SK-N-SH (cell line): ENCODE results near the gene RAPSN. TPM values are rescaled to one million over a fixed set of nuclear protein-coding genes. Genes with fewer than 3 reads are reported as not detected.

Experiments used
- CTCF ChIA-PET: fragments of 300-600, 350-600 bp; formaldehyde crosslinking; extraction: SDS; loops from one replicate; lab custom pipeline; 2021; lab: Yijun Ruan, JAX
- POLR2A ChIA-PET: fragments of 350-600 bp; sonication (Branson Sonifier 250); formaldehyde crosslinking; extraction: SDS; loops from one replicate; lab custom pipeline; 2020; ENCODE audit warnings: antibody characterized with exemption, inconsistent platforms; lab: Yijun Ruan, JAX
- DNase-seq: peaks from one replicate; pipeline ENCODE4 v3.0.0; 2012
- H2AFZ ChIP-seq: fragments of 200-600 bp; sonication (generic); 2 replicates; pipeline ENCODE4 v1.8.1; 2016; ENCODE audit warnings: antibody characterized with exemption, mild to moderate bottlenecking, low read depth
- H3F3A ChIP-seq: fragments of 200-600 bp; sonication (generic); replicated peaks from 2 replicates; pipeline ENCODE3; 2016; ENCODE audit warnings: antibody characterized with exemption, mild to moderate bottlenecking; ENCODE audit not compliant: insufficient read depth
- H3K27ac ChIP-seq, 2 experiments: fragments of 200-500 bp in 1 of 2; fragments of 200-600 bp in 1 of 2; sonication (Bioruptor generic) in 1 of 2; sonication (generic), shearing (Covaris generic) in 1 of 2; 2 replicates each; pipeline versions ENCODE4 v1.5.1 to v1.6.1; 2014 to 2016; ENCODE audit warnings: low read depth in 2 of 2, inconsistent platforms in 1 of 2, low read length in 1 of 2, mild to moderate bottlenecking in 1 of 2, mixed read lengths in 1 of 2
- H3K27me3 ChIP-seq: fragments of 200-600 bp; sonication (generic), shearing (Covaris generic); 2 replicates; pipeline ENCODE4 v1.6.1; 2016; ENCODE audit warnings: mixed run types; ENCODE audit not compliant: insufficient read depth
- H3K36me3 ChIP-seq, 2 experiments: fragments of 200-500 bp in 1 of 2; fragments of 200-600 bp in 1 of 2; sonication (Bioruptor generic) in 1 of 2; sonication (generic) in 1 of 2; replicated peaks in 1 of 2; 2 replicates each; pipeline versions ENCODE3 to v1.5.1; 2014 to 2016; ENCODE audit warnings: low read length in 1 of 2, mild to moderate bottlenecking in 1 of 2; ENCODE audit not compliant: insufficient read depth in 2 of 2, control insufficient read depth in 1 of 2
- H3K4me1 ChIP-seq, 2 experiments: fragments of 200-500 bp in 1 of 2; fragments of 200-600 bp in 1 of 2; sonication (Bioruptor generic) in 1 of 2; sonication (generic), shearing (Covaris generic) in 1 of 2; 2 replicates each; pipeline versions ENCODE4 v1.5.1 to v1.6.1; 2014 to 2016; ENCODE audit warnings: low read depth in 1 of 2, low read length in 1 of 2, mixed run types in 1 of 2; ENCODE audit not compliant: insufficient read depth in 2 of 2, control insufficient read depth in 1 of 2
- H3K4me2 ChIP-seq: fragments of 200-600 bp; sonication (generic), shearing (Covaris generic); 2 replicates; pipeline ENCODE4 v1.6.1; 2017; ENCODE audit warnings: mixed run types
- H3K4me3 ChIP-seq, 2 experiments: fragments of 200-500 bp in 1 of 2; fragments of 200-600 bp in 1 of 2; sonication (Bioruptor generic) in 1 of 2; sonication (generic), shearing (Covaris generic) in 1 of 2; 2 replicates each; pipeline versions ENCODE4 v1.5.1 to v1.8.1; 2014 to 2016; ENCODE audit warnings: low read depth in 2 of 2, inconsistent platforms in 1 of 2, low read length in 1 of 2, mild to moderate bottlenecking in 1 of 2, mixed read lengths in 1 of 2, moderate library complexity in 1 of 2
- H3K79me2 ChIP-seq: fragments of 200-600 bp; sonication (generic); 2 replicates; pipeline ENCODE4 v1.8.1; 2017; ENCODE audit warnings: mild to moderate bottlenecking; ENCODE audit not compliant: insufficient read depth
- H3K9ac ChIP-seq: fragments of 200-600 bp; sonication (generic); 2 replicates; pipeline ENCODE4 v1.6.1; 2017; ENCODE audit warnings: mixed run types
- H3K9me2 ChIP-seq: fragments of 200-600 bp; sonication (generic); 2 replicates; pipeline ENCODE4 v1.6.1; 2017; ENCODE audit warnings: mixed run types
- H3K9me3 ChIP-seq: fragments of 200-600 bp; sonication (generic); 2 replicates; pipeline ENCODE4 v1.6.1; 2017; ENCODE audit warnings: mixed run types, mild to moderate bottlenecking, moderate library complexity
- H4K20me1 ChIP-seq: fragments of 200-600 bp; sonication (generic); 2 replicates; pipeline ENCODE4 v1.6.1; 2017; ENCODE audit warnings: mild to moderate bottlenecking, mixed run types; ENCODE audit not compliant: insufficient read depth
- CHD2 ChIP-seq: fragments of 150-350 bp; IDR thresholded peaks from 2 replicates; pipeline ENCODE4 v1.6.1; 2018; ENCODE audit warnings: low read length; ENCODE audit not compliant: partially characterized antibody
- CTCF ChIP-seq: fragments of 200-600 bp; sonication (generic); IDR thresholded peaks from 2 replicates; pipeline ENCODE4 v1.6.1; 2017; ENCODE audit warnings: antibody characterized with exemption, mild to moderate bottlenecking, moderate library complexity
- EZH2phosphoT487 ChIP-seq: fragments of 200-600 bp; sonication (generic); IDR thresholded peaks from 2 replicates; pipeline ENCODE4 v1.6.1; 2017; ENCODE audit warnings: low read depth, mixed run types, mild to moderate bottlenecking, antibody characterized with exemption, moderate library complexity, borderline replicate concordance
- FOXJ3 ChIP-seq: sonication (generic); formaldehyde crosslinking; IDR thresholded peaks from 2 replicates; pipeline ENCODE4 v1.5.1; 2020; ENCODE audit warnings: mild to moderate bottlenecking, missing genetic modification reagents
- FOXM1 ChIP-seq: IDR thresholded peaks from 2 replicates; pipeline ENCODE4 v1.4.0; 2012; ENCODE audit warnings: low read depth, mild to moderate bottlenecking
- GABPA ChIP-seq: IDR thresholded peaks from 2 replicates; pipeline ENCODE4 v1.4.0; 2012; ENCODE audit warnings: low read depth, mild to moderate bottlenecking
- GATA2 ChIP-seq: sonication (generic); formaldehyde crosslinking; IDR thresholded peaks from 2 replicates; pipeline ENCODE4 v1.5.0; 2020; ENCODE audit warnings: mild to moderate bottlenecking, missing genetic modification reagents
- MAX ChIP-seq: IDR thresholded peaks from 2 replicates; pipeline ENCODE4 v1.4.0; 2012; ENCODE audit warnings: low read depth
- MEF2A ChIP-seq: IDR thresholded peaks from 2 replicates; pipeline ENCODE4 v1.4.0; 2012; ENCODE audit warnings: low read depth, borderline replicate concordance
- PBX3 ChIP-seq: IDR thresholded peaks from 2 replicates; pipeline ENCODE4; 2012
- POLR2AphosphoS5 ChIP-seq: IDR thresholded peaks from 2 replicates; pipeline ENCODE4 v1.6.1; 2012; ENCODE audit warnings: low read depth, low read length
- RAD21 ChIP-seq: IDR thresholded peaks from 2 replicates; pipeline ENCODE4 v1.6.1; 2012; ENCODE audit warnings: mild to moderate bottlenecking, low read length
- RFX5 ChIP-seq: IDR thresholded peaks from 2 replicates; pipeline ENCODE4 v1.6.1; 2012; ENCODE audit warnings: mild to moderate bottlenecking, improper control_type of control experiment, low read length
- SMC3 ChIP-seq: IDR thresholded peaks from 2 replicates; pipeline ENCODE4 v1.6.1; 2012; ENCODE audit warnings: low read depth, low read length, improper control_type of control experiment
- TCF12 ChIP-seq: IDR thresholded peaks from 2 replicates; pipeline ENCODE4 v1.4.0; 2012
- TEAD4 ChIP-seq: IDR thresholded peaks from 2 replicates; pipeline ENCODE4 v1.4.0; 2012; ENCODE audit warnings: mild to moderate bottlenecking, borderline replicate concordance; ENCODE audit not compliant: insufficient read depth
- USF1 ChIP-seq: IDR thresholded peaks from 2 replicates; pipeline ENCODE4 v1.4.0; 2012; ENCODE audit warnings: low read depth, borderline replicate concordance
- YY1 ChIP-seq: IDR thresholded peaks from 2 replicates; pipeline ENCODE4 v1.4.0; 2012; ENCODE audit warnings: low read depth, mild to moderate bottlenecking
- WGBS: methylation state at CpG from one replicate; pipeline ENCODE4 v1.1.6; 2017; ENCODE audit warnings: low lambda C conversion rate; 5-methylcytosine and 5-hydroxymethylcytosine counted together
- polyA plus RNA-seq, 3 experiments: library from polyadenylated mRNA; depleted of rRNA; stranded (reverse); fragments of >200 nt; gene quantifications; 2 replicates each; pipeline ENCODE4 v1.2.3, GENCODE V29; 2012
- TF ChIP-seq, protein P1 (sequence below): IDR thresholded peaks from 2 replicates; pipeline ENCODE4 v1.6.1; 2012; ENCODE audit warnings: mild to moderate bottlenecking, low read depth, low read length, moderate library complexity

The RAPSN gene
- polyA plus RNA-seq, 1 of the 3 experiments (the other 2 are of a cell fraction), result 0.07 TPM

GRCh38 chr11:47470671-47471070, 21.7 kb upstream of the RAPSN start:
- H3K9me2 ChIP-seq, result no peaks in the 10 kb centered on the region
- H3K36me3 ChIP-seq, result peaks cover 71 to 79% of the 10 kb centered on the region in 2 experiments
- POLR2A ChIA-PET, result no interaction called here
- CTCF ChIA-PET, result no interaction called here
- peaks cover 31% of the 10 kb centered on the region for H4K20me1 ChIP-seq
- no peak for DNase-seq
- no peak overlapping the region for H3K9ac ChIP-seq
- no peaks in the 10 kb centered on the region for H3K9me3 ChIP-seq
- no peak overlapping the region for H3K27ac ChIP-seq
- H3K4me2 ChIP-seq, result no peak overlapping the region
- H2AFZ ChIP-seq, result no peak overlapping the region
- peaks cover 52% of the 10 kb centered on the region for H3K79me2 ChIP-seq
- TF ChIP-seq PBX3, result no peak
- TF ChIP-seq FOXM1, result no peak
- no peak for TF ChIP-seq RAD21
- TF ChIP-seq YY1, result no peak
- no peak for TF ChIP-seq CTCF
- TF ChIP-seq TCF12, result no peak
- TF ChIP-seq USF1, result no peak
- TF ChIP-seq GABPA, result no peak
- TF ChIP-seq RFX5, result no peak
- no peak for TF ChIP-seq GATA2 (CRISPR knock-in tag)
- no peak for TF ChIP-seq SMC3
- no peak for TF ChIP-seq CHD2
- TF ChIP-seq EZH2phosphoT487, result no peak
- TF ChIP-seq, protein P1, sequence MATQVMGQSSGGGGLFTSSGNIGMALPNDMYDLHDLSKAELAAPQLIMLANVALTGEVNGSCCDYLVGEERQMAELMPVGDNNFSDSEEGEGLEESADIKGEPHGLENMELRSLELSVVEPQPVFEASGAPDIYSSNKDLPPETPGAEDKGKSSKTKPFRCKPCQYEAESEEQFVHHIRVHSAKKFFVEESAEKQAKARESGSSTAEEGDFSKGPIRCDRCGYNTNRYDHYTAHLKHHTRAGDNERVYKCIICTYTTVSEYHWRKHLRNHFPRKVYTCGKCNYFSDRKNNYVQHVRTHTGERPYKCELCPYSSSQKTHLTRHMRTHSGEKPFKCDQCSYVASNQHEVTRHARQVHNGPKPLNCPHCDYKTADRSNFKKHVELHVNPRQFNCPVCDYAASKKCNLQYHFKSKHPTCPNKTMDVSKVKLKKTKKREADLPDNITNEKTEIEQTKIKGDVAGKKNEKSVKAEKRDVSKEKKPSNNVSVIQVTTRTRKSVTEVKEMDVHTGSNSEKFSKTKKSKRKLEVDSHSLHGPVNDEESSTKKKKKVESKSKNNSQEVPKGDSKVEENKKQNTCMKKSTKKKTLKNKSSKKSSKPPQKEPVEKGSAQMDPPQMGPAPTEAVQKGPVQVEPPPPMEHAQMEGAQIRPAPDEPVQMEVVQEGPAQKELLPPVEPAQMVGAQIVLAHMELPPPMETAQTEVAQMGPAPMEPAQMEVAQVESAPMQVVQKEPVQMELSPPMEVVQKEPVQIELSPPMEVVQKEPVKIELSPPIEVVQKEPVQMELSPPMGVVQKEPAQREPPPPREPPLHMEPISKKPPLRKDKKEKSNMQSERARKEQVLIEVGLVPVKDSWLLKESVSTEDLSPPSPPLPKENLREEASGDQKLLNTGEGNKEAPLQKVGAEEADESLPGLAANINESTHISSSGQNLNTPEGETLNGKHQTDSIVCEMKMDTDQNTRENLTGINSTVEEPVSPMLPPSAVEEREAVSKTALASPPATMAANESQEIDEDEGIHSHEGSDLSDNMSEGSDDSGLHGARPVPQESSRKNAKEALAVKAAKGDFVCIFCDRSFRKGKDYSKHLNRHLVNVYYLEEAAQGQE, result no peak
- no peak for TF ChIP-seq POLR2AphosphoS5
- no peak for TF ChIP-seq MAX
- TF ChIP-seq TEAD4, result no peak
- no peak for TF ChIP-seq MEF2A
- no peak for TF ChIP-seq FOXJ3 (CRISPR knock-in tag)
- 92% methylated on average over 4 of the region's 4 CpGs for WGBS
- H3F3A ChIP-seq, result peaks cover 2% of the 10 kb centered on the region
- H3K4me3 ChIP-seq, result no peak overlapping the region
- no peaks in the 10 kb centered on the region for H3K27me3 ChIP-seq
- peaks cover 15 to 25% of the 10 kb centered on the region in 2 experiments; a peak in 3 of 4 replicates for H3K4me1 ChIP-seq
